CD14-positive monocyte (primary cell): ENCODE results near the gene DIDO1. TPM values are rescaled to one million over a fixed set of nuclear protein-coding genes. Genes with fewer than 3 reads are reported as not detected.

Experiments
- DNase-seq, 3 donors: peaks; one replicate each; pipeline ENCODE4 v3.0.0-alpha.2; 2011 to 2022
- H2AFZ ChIP-seq: 2 replicates; pipeline ENCODE4 v1.6.0; 2012; ENCODE audit warnings: mild to moderate bottlenecking, low read depth, low read length, inconsistent platforms; ENCODE audit not compliant: insufficient read depth, poor library complexity, severe bottlenecking
- H3K27ac ChIP-seq, 2 donors: 1 replicate in 1 of 2; 2 replicates in 1 of 2; pipeline ENCODE4 v1.5.1; 2012 to 2013; ENCODE audit warnings: low read length in 2 of 2, control low read depth in 1 of 2, inconsistent platforms in 1 of 2, low read depth in 1 of 2, mild to moderate bottlenecking in 1 of 2
- H3K27me3 ChIP-seq, 2 donors: one replicate each; pipeline versions ENCODE4 v1.6.0 to v1.6.1; 2011 to 2013; ENCODE audit warnings: low read length in 2 of 2; ENCODE audit not compliant: control insufficient read depth in 2 of 2, insufficient read depth in 2 of 2
- H3K36me3 ChIP-seq, 2 donors: replicated peaks in 1 of 2; 1 replicate in 1 of 2; 2 replicates in 1 of 2; pipeline versions ENCODE4 v1.5.1 to v1.6.1; 2012 to 2013; ENCODE audit warnings: low read length in 2 of 2, control low read depth in 1 of 2, inconsistent platforms in 1 of 2, mild to moderate bottlenecking in 1 of 2; ENCODE audit not compliant: insufficient read depth in 2 of 2, control insufficient read depth in 1 of 2
- H3K4me1 ChIP-seq, 2 donors: 1 replicate in 1 of 2; 2 replicates in 1 of 2; pipeline versions ENCODE4 v1.5.1 to v1.6.1; 2012 to 2013; ENCODE audit warnings: low read length in 2 of 2, control low read depth in 1 of 2, inconsistent platforms in 1 of 2, mild to moderate bottlenecking in 1 of 2, moderate library complexity in 1 of 2; ENCODE audit not compliant: insufficient read depth in 2 of 2, control insufficient read depth in 1 of 2
- H3K4me2 ChIP-seq: replicated peaks from 2 replicates; pipeline ENCODE3; 2012; ENCODE audit warnings: low read length, moderate library complexity, mild to moderate bottlenecking; ENCODE audit not compliant: poor library complexity, severe bottlenecking; ENCODE audit errors: extremely low read depth
- H3K4me3 ChIP-seq, 3 experiments: fragments of 200-600 bp in 1 of 3; sonication (generic) in 1 of 3; replicated peaks in 1 of 3; 1 replicate in 2 of 3; 2 replicates in 1 of 3; pipeline ENCODE4 v1.5.1; 2011 to 2013; ENCODE audit warnings: low read length in 3 of 3, mild to moderate bottlenecking in 3 of 3, control low read depth in 2 of 3, low read depth in 2 of 3, inconsistent platforms in 1 of 3, moderate library complexity in 1 of 3
- H3K79me2 ChIP-seq: 2 replicates; pipeline ENCODE4 v1.6.0; 2012; ENCODE audit warnings: mild to moderate bottlenecking, control low read depth, inconsistent platforms, low read length, moderate library complexity; ENCODE audit not compliant: insufficient read depth
- H3K9ac ChIP-seq: 2 replicates; pipeline ENCODE4 v1.6.0; 2017; ENCODE audit warnings: low read length, mild to moderate bottlenecking; ENCODE audit not compliant: insufficient read depth, poor library complexity, severe bottlenecking
- H3K9me3 ChIP-seq, 2 donors: replicated peaks in 1 of 2; 1 replicate in 1 of 2; 2 replicates in 1 of 2; pipeline versions ENCODE4 v1.5.1 to v1.6.1; 2012 to 2013; ENCODE audit warnings: low read length in 2 of 2, control low read depth in 1 of 2; ENCODE audit not compliant: control insufficient read depth in 1 of 2, insufficient read depth in 1 of 2
- H4K20me1 ChIP-seq: 2 replicates; pipeline ENCODE4 v1.6.0; 2012; ENCODE audit warnings: mild to moderate bottlenecking, low read length, control low read depth, moderate library complexity; ENCODE audit not compliant: insufficient read depth
- H3K27ac Mint-ChIP-seq, 7 donors: one replicate each; pipeline ENCODE4 v1.8.0; 2020; ENCODE audit warnings: mild to moderate bottlenecking in 7 of 7, mixed read lengths in 7 of 7, moderate library complexity in 6 of 7, inconsistent platforms in 2 of 7
- H3K27me3 Mint-ChIP-seq, 3 donors: one replicate each; pipeline ENCODE4 v1.8.0; 2021 to 2022; ENCODE audit warnings: low read depth in 3 of 3, mild to moderate bottlenecking in 3 of 3, mixed read lengths in 3 of 3, moderate library complexity in 3 of 3, inconsistent platforms in 1 of 3
- H3K36me3 Mint-ChIP-seq, 2 donors: one replicate each; pipeline ENCODE4 v1.8.0; 2020; ENCODE audit warnings: mixed read lengths in 2 of 2, inconsistent platforms in 1 of 2, mild to moderate bottlenecking in 1 of 2
- H3K4me1 Mint-ChIP-seq: one replicate; pipeline ENCODE4 v1.8.0; 2020; ENCODE audit warnings: mild to moderate bottlenecking, mixed read lengths
- H3K4me3 Mint-ChIP-seq, 2 donors: one replicate each; pipeline ENCODE4 v1.8.0; 2020; ENCODE audit warnings: mild to moderate bottlenecking in 2 of 2, mixed read lengths in 2 of 2, moderate library complexity in 1 of 2
- H3K9me3 Mint-ChIP-seq, 7 donors: one replicate each; pipeline ENCODE4 v1.8.0; 2020 to 2022; ENCODE audit warnings: mixed read lengths in 7 of 7, mild to moderate bottlenecking in 6 of 7, moderate library complexity in 6 of 7, inconsistent platforms in 2 of 7
- CTCF ChIP-seq: fragments of 200-600 bp; IDR thresholded peaks from one replicate; pipeline ENCODE4 v1.8.0; 2022; ENCODE audit warnings: antibody characterized with exemption, mild to moderate bottlenecking
- WGBS: methylation state at CpG from one replicate; pipeline ENCODE4 v1.1.5; 2013; ENCODE audit warnings: missing lambda C conversion rate; ENCODE audit not compliant: insufficient coverage; 5-methylcytosine and 5-hydroxymethylcytosine counted together
- intact Hi-C, 2 donors: fragments of 100-400 bp; cut with micrococcal nuclease; formaldehyde crosslinking; loops; one replicate each; pipeline versions ENCODE4 v1.15.0 to v1.15.1; 2023
- polyA plus RNA-seq, 3 donors: library from polyadenylated mRNA; depleted of rRNA in 1 of 3; unstranded in 2 of 3; stranded (reverse) in 1 of 3; fragments of 300-500 nt in 2 of 3; fragments of >200 nt in 1 of 3; fragmentation: Illumina TruSeq in 2 of 3; gene quantifications; 1 replicate in 2 of 3; 2 replicates in 1 of 3; pipeline ENCODE4 v1.2.3, GENCODE V29; 2012 to 2021

The DIDO1 gene
- polyA plus RNA-seq, 3 donors: 8.5 to 23.8 (median 12.9) TPM

GRCh38 chr20:62931464-62931863 lies 5.2 kb upstream of the DIDO1 start:
- H3K4me2 ChIP-seq: no peak overlapping the region
- Mint-ChIP-seq H3K27me3 (no peaks in the 10 kb centered on the region), H3K27ac (no peak overlapping the region), H3K36me3 (peaks cover 8 to 10% of the 10 kb centered on the region in 2 donors), H3K4me1 (peaks cover 39% of the 10 kb centered on the region), H3K4me3 (no peak overlapping the region), H3K9me3 (no peaks in the 10 kb centered on the region)
- no peak for DNase-seq
- peaks cover 57% of the 10 kb centered on the region for H4K20me1 ChIP-seq
- H3K27me3 ChIP-seq: no peaks in the 10 kb centered on the region
- intact Hi-C loops: loop anchor here in 1 of 2 donors (10.0 kb wide), 2 partner anchors 283 to 627 kb away; partner anchors contain the start of genes ADRM1 and YTHDF1
- no peak overlapping the region for H2AFZ ChIP-seq
- peaks cover 33 to 35% of the 10 kb centered on the region in 2 donors for H3K4me1 ChIP-seq
- TF ChIP-seq CTCF: no peak
- H3K9me3 ChIP-seq: no peaks in the 10 kb centered on the region
- H3K79me2 ChIP-seq: peaks cover 99% of the 10 kb centered on the region
- H3K4me3 ChIP-seq: no peak overlapping the region
- H3K27ac ChIP-seq: no peak overlapping the region
- peaks cover 12 to 18% of the 10 kb centered on the region in 2 donors for H3K36me3 ChIP-seq
- 28% methylated on average over 6 of the region's 9 CpGs for WGBS
- no peak overlapping the region for H3K9ac ChIP-seq

- H3K27me3 ChIP-seq: no peaks in the 10 kb centered on the region
- peak overlapping the region; percentile 87 to 96 (median 94) for H3K27ac Mint-ChIP-seq
- peaks cover 99% of the 10 kb centered on the region for H3K79me2 ChIP-seq
- peak overlapping the region; percentile 78 for H2AFZ ChIP-seq
- peak overlapping the region; percentile 73 to 83 for H3K27ac ChIP-seq
- H3K27me3 Mint-ChIP-seq: no peaks in the 10 kb centered on the region
- peak overlapping the region; percentile 79 for H3K9ac ChIP-seq
- H3K4me3 Mint-ChIP-seq: peak overlapping the region; percentile 89 to 95
- H3K36me3 Mint-ChIP-seq: peaks cover 8 to 10% of the 10 kb centered on the region in 2 donors
- no peaks in the 10 kb centered on the region for H3K9me3 ChIP-seq
- no peak for TF ChIP-seq CTCF
- peaks cover 50% of the 10 kb centered on the region for H3K4me1 Mint-ChIP-seq
- H3K9me3 Mint-ChIP-seq: peaks cover 0 to 2% (median 0%) of the 10 kb centered on the region in 7 donors
- peaks cover 38 to 41% of the 10 kb centered on the region in 2 donors for H3K4me1 ChIP-seq
- 0% methylated on average over 44 of the region's 44 CpGs for WGBS
- H3K36me3 ChIP-seq: peaks cover 2 to 4% of the 10 kb centered on the region in 2 donors
- H4K20me1 ChIP-seq: peaks cover 63% of the 10 kb centered on the region
- H3K4me3 ChIP-seq: peak overlapping the region; percentile 80 to 93 (median 84)
- peak; percentile 34 to 56 (median 53) for DNase-seq
- H3K4me2 ChIP-seq: peak overlapping the region; percentile 85
- intact Hi-C loops: loop anchor here in 1 of 2 donors (2.0 to 10.0 kb wide), 2 partner anchors 134 to 288 kb away; partner anchors contain the start of genes MRGBP and YTHDF1
Measured at GRCh38 chr20:62929051-62929538, 2.8 kb upstream of the DIDO1 start.
